C4-2B (cell line): ENCODE measurements around the gene ZNF804A.

Source experiments
- ZFX ChIP-seq: fragments of 450-650 bp; IDR thresholded peaks from 2 replicates; pipeline ENCODE4 v1.6.1; 2017
- TF ChIP-seq, protein P1 (sequence below): fragments of 450-650 bp; conservative IDR thresholded peaks from 2 replicates; pipeline ENCODE4 v1.5.1; 2017; ENCODE audit warnings: mild to moderate bottlenecking

DNA sequence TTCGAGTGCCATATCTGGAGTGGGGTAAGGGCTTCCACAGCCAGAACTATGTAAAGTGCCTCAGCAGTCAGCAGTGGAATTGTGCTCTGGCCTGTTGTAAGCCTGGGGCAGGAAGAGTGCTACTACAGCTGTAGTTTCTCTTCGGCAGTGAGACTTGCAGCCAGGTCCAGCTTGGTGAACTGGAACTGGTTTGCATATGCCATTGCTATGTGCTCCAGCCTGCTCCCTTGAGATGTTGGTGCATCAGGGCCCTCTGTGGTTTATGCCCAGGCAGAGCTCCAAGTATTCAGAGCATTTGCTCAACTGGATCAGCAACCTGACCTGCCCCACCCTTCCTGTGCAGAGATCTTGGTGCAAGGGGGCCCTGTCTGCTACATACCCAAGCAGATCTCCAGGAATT lies 47.8 kb downstream of the ZNF804A start:
- TF ChIP-seq, protein P1, sequence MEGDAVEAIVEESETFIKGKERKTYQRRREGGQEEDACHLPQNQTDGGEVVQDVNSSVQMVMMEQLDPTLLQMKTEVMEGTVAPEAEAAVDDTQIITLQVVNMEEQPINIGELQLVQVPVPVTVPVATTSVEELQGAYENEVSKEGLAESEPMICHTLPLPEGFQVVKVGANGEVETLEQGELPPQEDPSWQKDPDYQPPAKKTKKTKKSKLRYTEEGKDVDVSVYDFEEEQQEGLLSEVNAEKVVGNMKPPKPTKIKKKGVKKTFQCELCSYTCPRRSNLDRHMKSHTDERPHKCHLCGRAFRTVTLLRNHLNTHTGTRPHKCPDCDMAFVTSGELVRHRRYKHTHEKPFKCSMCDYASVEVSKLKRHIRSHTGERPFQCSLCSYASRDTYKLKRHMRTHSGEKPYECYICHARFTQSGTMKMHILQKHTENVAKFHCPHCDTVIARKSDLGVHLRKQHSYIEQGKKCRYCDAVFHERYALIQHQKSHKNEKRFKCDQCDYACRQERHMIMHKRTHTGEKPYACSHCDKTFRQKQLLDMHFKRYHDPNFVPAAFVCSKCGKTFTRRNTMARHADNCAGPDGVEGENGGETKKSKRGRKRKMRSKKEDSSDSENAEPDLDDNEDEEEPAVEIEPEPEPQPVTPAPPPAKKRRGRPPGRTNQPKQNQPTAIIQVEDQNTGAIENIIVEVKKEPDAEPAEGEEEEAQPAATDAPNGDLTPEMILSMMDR: no peak
- no peak for TF ChIP-seq ZFX
